Ectodermal cell (in vitro differentiated cells): ENCODE measurements around the gene RAMP3.

Source experiments
- H3K27ac ChIP-seq: 2 replicates; pipeline ENCODE4 v1.7.0; 2013; ENCODE audit warnings: mild to moderate bottlenecking, low read depth, low read length; ENCODE audit not compliant: insufficient read depth, poor library complexity, severe bottlenecking
- H3K27me3 ChIP-seq: 2 replicates; pipeline ENCODE4 v1.7.0; 2013; ENCODE audit warnings: mild to moderate bottlenecking, low read length; ENCODE audit not compliant: insufficient read depth, control insufficient read depth, poor library complexity, severe bottlenecking
- H3K36me3 ChIP-seq: one replicate; pipeline ENCODE4 v1.7.0; 2013; ENCODE audit warnings: low read length; ENCODE audit not compliant: control insufficient read depth, insufficient read depth
- H3K4me1 ChIP-seq: one replicate; pipeline ENCODE4 v1.7.0; 2013; ENCODE audit warnings: low read length; ENCODE audit not compliant: control insufficient read depth, insufficient read depth
- H3K4me3 ChIP-seq: 2 replicates; pipeline ENCODE4 v1.7.0; 2013; ENCODE audit warnings: low read depth, low read length, control low read depth; ENCODE audit not compliant: insufficient read depth
- H3K9me3 ChIP-seq: 2 replicates; pipeline ENCODE4 v1.7.0; 2013; ENCODE audit warnings: mild to moderate bottlenecking, low read length, moderate library complexity; ENCODE audit not compliant: control insufficient read depth
- WGBS, 2 experiments: methylation state at CpG; one replicate each; pipeline ENCODE4 v1.1.7; 2013; ENCODE audit warnings: missing lambda C conversion rate in 2 of 2; 5-methylcytosine and 5-hydroxymethylcytosine counted together

RAMP3 gene

DNA sequence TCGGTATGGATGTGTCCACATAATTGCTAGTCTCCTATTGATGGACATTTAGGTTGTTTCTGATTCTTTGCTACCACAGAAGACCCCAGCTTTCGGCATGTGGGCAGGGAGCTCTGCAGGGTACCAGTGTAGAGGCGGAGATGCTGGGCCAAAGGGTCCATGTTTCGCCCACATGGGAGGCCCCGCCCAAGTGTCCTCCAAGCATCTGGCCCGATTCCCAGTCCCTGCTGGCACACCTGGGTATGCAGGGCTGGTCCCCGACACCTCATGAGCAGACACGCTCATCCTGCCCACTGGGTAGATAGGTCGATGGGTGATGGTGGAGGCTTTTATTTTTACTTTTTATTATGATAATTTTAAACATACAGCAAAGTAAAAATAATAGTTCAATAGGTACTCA lies 26.7 kb upstream of the RAMP3 start:
- no peaks in the 10 kb centered on the region for H3K9me3 ChIP-seq
- 87 to 88% methylated on average over 8 to 9 of the region's 9 CpGs for WGBS, 2 experiments
- no peak overlapping the region for H3K27ac ChIP-seq
- no peaks in the 10 kb centered on the region for H3K36me3 ChIP-seq
- H3K4me3 ChIP-seq = no peak overlapping the region
- no peaks in the 10 kb centered on the region for H3K27me3 ChIP-seq
- H3K4me1 ChIP-seq = no peaks in the 10 kb centered on the region

DNA sequence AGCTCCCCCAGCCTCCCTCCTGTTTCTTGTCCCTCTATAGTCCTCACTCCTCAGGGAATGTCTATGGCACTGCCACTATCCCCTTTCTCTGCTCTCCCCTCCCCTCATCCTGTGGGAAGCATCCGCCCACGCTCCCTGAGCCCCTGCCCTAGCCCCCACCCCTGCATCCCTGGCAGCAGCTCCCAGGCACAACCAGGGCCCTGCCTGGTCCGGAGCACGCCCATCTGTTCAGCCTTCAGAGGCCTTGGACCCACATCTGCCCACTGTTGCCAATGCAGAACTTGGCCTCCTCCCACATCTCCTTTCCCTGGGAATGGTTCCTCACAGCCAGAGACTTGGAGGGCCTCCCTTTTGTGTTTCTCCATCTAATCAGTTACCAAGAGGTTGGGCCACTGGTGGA lies 25.7 kb upstream of the RAMP3 start:
- WGBS, 2 experiments = 68 to 73% methylated on average over 4 of the region's 4 CpGs
- H3K9me3 ChIP-seq = no peaks in the 10 kb centered on the region
- H3K4me1 ChIP-seq = no peaks in the 10 kb centered on the region
- H3K27me3 ChIP-seq = no peaks in the 10 kb centered on the region
- no peaks in the 10 kb centered on the region for H3K36me3 ChIP-seq
- no peak overlapping the region for H3K27ac ChIP-seq
- H3K4me3 ChIP-seq = no peak overlapping the region

DNA sequence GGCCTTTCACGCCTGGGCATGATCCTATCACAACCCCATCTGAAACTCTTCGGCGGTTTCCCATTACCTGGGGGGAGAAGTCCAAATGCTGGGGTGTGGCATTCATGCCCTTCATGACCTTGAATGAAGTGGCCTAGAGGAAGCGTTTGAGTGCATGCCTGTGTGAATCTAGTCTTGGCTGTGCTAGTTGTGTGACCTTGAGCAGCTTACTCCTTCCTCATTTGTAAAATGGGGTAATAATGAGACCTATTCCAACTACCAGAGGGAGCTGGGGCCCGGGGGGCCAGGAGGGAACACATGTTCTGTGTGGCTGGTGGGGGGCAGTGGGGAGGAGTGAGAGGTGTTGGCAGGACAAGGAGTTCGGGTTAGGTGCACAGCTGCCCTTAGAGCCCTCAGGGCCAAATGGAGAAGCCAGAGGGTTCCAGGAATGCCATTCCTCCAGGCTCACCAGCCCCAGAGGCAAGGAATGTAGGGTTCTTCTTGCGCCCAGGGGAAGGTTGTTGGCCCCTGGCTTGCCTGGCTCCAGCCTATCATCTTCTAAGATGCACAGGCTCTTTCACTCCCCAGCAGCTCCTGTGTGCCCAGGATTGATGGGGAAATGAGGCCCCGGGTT lies 24.8 kb upstream of the RAMP3 start:
- Histone ChIP-seq H3K4me3 (no peak overlapping the region), H3K9me3 (no peaks in the 10 kb centered on the region)
- WGBS, 2 experiments = 88 to 92% methylated on average over 8 of the region's 8 CpGs

DNA sequence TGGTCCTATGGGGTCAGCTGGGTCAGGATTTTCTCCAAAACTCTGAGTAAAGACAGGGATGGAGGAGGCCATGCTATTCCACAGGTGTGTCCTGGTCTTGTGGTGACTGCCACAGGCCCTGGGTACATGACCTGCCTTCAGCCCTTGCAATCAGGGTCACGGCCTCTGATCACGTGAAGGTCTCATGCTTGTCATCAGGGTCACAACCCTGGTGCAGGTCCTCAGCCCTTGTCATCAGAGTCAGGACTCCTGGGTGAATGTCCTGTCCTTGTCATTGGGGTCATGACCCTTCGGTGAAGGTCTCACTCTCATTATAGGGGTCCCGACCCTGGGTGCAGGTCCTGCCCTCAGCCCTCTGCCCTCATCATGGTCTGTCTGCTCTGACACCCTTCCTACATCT lies 24.2 kb upstream of the RAMP3 start:
- H3K4me3 ChIP-seq = no peak overlapping the region
- no peaks in the 10 kb centered on the region for H3K27me3 ChIP-seq
- WGBS, 2 experiments = 92 to 94% methylated on average over 4 of the region's 4 CpGs
- H3K9me3 ChIP-seq = no peaks in the 10 kb centered on the region
- H3K4me1 ChIP-seq = no peaks in the 10 kb centered on the region
- H3K27ac ChIP-seq = no peak overlapping the region
- H3K36me3 ChIP-seq = no peaks in the 10 kb centered on the region

More for the DNA sequence above, 24.8 kb upstream of the RAMP3 start:
- Histone ChIP-seq H3K4me1 (no peaks in the 10 kb centered on the region), H3K27ac (no peak overlapping the region), H3K27me3 (no peaks in the 10 kb centered on the region), H3K36me3 (no peaks in the 10 kb centered on the region)

DNA sequence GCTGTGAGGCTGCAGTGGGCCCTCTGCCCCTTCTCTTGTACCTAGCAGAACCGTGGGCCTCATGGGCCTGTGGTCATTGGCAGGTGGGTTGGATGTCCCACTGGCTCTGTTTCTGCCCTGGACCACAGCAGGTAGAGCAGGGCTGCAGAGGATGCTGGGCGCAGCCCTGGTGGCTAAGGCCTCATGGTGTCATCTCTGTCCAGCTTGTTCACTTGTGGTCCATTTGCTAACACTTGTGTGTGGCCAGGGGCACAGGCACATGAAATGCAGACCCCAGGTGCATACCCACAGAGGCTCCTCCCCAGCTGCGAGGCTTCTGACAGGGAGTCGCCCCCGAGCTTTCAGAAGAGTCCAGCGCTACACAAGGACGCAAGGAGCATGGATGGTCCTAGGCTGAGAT lies 23.7 kb upstream of the RAMP3 start:
- Histone ChIP-seq H3K27me3 (no peaks in the 10 kb centered on the region), H3K36me3 (no peaks in the 10 kb centered on the region), H3K27ac (no peak overlapping the region), H3K4me3 (no peak overlapping the region), H3K4me1 (no peaks in the 10 kb centered on the region), H3K9me3 (no peaks in the 10 kb centered on the region)
- WGBS, 2 experiments = 94 to 96% methylated on average over 7 of the region's 7 CpGs

DNA sequence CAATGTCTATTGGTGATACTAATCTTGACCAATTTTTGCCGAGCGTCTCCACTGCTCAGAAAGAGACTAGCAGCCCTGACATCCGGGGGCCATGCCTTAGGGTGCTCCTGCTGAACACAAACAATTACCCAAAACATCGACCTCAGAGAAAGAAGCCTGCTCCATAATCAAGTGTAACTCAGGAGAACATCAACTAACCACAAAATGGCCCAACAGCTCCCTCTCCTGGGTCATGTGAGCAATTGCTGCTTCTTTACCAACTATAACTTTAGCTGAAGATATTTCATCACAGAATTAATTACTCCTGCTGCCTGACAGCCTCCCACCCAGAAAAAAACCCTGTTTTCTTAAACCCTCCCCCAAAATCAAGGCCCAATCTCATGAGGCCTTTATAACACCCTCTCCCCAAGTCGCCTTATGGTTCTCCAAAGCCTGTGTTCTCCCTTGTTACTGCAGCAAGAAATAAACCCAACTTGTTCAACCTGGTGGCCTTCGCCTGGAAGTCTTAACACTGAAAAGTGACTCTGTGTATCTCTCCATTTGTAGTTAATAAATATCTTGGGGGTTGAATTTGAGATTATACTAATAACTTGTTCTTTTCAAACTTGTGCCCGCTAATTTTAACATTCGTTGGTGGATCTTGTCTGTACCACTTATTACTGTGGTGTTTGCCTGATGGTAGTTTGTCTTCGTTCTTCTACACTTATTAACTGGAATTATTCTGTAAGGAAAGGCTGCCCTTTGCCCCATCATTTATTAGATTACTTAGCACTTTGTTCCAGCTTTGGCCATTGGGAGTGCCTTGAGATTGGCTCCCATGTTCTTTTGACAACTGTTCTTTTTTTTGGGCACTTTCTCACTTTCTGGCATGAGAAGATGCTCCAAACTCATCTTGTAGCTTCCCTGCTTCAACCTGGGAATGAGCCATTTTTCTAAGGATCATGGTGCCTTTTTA lies 21.2 kb upstream of the RAMP3 start:
- WGBS, 2 experiments = 48 to 56% methylated on average over 8 to 9 of the region's 9 CpGs
- H3K9me3 ChIP-seq = no peaks in the 10 kb centered on the region
- H3K36me3 ChIP-seq = no peaks in the 10 kb centered on the region

DNA sequence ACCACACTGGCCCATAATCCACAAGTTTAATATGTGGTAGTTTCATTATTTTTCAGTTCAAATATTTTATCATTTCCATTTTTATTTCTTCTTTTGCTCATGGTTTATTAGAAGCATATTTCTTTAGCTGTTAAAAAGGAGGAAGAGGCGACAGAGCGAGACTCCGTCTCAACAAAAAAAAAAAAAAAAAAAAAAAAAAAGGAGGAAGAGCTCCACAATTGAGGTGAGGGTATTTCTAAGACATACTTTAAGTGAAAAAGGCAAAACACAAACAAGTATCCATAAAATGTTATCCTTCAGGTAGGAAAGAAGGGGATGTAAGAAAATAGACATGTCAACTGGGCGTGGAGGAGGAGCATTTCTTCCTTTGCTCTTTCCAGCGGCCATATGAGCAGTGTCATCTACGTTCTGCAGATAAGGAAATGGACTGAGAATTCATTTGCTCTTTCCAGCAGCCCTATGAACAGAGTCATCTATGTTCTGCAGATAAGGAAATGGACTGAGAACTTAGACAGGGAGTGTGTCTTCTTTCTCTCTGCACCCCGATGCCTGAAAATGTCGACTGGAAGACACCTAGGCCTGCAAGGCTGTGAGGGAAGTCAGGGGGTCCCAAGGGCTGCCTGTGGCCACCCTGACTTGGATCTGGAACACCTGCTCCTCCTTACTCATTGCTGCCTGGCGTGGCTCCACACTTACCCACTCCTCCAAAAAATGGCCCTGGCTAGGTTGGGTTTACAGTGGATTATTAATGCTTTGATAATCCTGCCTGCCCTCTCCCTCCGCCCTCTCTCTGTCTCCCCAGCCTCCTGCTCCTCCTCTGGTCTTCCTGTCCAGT lies 18.9 kb upstream of the RAMP3 start:
- Histone ChIP-seq H3K9me3 (no peaks in the 10 kb centered on the region), H3K4me1 (no peaks in the 10 kb centered on the region), H3K27ac (no peak overlapping the region), H3K27me3 (no peaks in the 10 kb centered on the region), H3K36me3 (no peaks in the 10 kb centered on the region), H3K4me3 (no peak overlapping the region)
- 82 to 84% methylated on average over 7 to 10 of the region's 10 CpGs for WGBS, 2 experiments

More for the DNA sequence above, 21.2 kb upstream of the RAMP3 start:
- Histone ChIP-seq H3K4me3 (no peak overlapping the region), H3K27me3 (no peaks in the 10 kb centered on the region), H3K27ac (no peak overlapping the region), H3K4me1 (no peaks in the 10 kb centered on the region)

DNA sequence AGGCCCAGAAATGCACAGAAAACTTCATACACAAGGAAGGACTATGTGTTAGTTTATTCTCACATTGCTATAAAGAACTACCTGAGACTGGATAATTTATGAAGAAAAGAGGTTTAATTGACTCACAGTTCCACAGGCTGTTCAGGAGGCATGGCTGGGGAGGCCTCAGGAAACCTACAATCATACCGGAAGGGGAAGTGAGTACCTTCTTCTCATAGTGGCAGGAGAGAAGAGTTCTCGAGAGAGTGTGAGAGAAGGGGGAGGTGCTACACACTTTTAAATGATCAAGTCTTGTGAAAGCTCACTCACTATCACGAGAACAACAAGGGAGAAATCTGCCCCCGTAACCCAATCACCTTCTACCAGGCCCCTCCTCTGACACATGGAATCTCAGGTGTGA lies 16.8 kb upstream of the RAMP3 start:
- no peak overlapping the region for H3K4me3 ChIP-seq
- 87 to 92% methylated on average over 4 of the region's 4 CpGs for WGBS, 2 experiments
- H3K36me3 ChIP-seq = no peaks in the 10 kb centered on the region
- no peak overlapping the region for H3K27ac ChIP-seq
- H3K27me3 ChIP-seq = no peaks in the 10 kb centered on the region
- no peaks in the 10 kb centered on the region for H3K4me1 ChIP-seq
- no peaks in the 10 kb centered on the region for H3K9me3 ChIP-seq

DNA sequence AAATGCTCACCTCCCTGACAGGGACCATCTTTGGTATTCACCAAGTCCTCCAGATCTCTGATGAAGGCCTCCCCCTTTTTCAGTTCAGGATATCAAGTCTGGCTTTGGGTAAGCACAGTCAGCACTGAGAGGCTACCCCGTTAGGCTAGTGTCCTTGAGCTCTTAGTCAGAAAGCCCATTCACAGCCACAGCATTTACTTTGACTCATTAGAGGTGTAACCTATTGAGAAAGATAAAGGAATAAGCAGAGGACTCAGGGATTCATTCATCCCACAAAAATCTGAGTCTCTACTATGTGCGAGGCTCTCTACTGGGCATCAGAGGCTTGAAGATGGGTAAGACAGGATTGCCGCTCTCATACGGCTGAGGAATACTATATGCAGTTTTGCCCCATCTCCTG lies 14.0 kb upstream of the RAMP3 start:
- Histone ChIP-seq H3K9me3 (no peaks in the 10 kb centered on the region), H3K4me3 (no peak overlapping the region), H3K4me1 (no peaks in the 10 kb centered on the region), H3K36me3 (no peaks in the 10 kb centered on the region), H3K27me3 (no peaks in the 10 kb centered on the region), H3K27ac (no peak overlapping the region)
- 87 to 96% methylated on average over 4 of the region's 4 CpGs for WGBS, 2 experiments

DNA sequence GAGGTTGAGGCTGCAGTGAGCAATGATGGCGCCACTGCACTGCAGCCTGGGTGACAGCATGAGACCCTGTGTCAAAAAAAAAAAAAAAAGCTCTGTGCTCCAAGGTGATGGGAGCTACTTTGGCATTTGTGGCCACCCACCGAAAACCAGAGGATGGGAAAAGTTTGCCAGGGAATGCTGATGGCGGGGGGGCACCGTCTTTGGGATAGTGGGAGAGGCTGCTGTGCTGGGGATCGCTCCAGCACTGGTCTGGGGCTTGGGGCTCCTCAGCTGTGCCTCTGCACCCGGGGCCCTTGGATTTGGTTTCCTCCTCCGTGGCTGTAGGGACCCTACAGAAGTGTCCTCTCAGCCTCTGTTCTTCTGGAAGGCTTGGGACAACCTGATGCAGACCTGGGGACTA lies 11.7 kb upstream of the RAMP3 start:
- Histone ChIP-seq H3K4me1 (no peaks in the 10 kb centered on the region), H3K36me3 (no peaks in the 10 kb centered on the region), H3K27ac (no peak overlapping the region), H3K4me3 (no peak overlapping the region), H3K9me3 (no peaks in the 10 kb centered on the region), H3K27me3 (no peaks in the 10 kb centered on the region)
- WGBS, 2 experiments = 94% methylated on average over 7 of the region's 7 CpGs
